ENCODE data around the gene SPOCD1.

Gene SPOCD1

GRCh38 chr1:31756578-31756977 lies 59.2 kb downstream of the SPOCD1 start:
- DNase-seq = no peak
- Histone ChIP-seq H3K36me3 (no peaks in the 10 kb centered on the region), H3K4me3 (ENCODE audit: low read depth, low read length) (no peak overlapping the region), H3K27me3 (no peaks in the 10 kb centered on the region), H3K9me3 (no peaks in the 10 kb centered on the region), H3K4me1 (peaks cover 18% of the 10 kb centered on the region)
- no peak for TF ChIP-seq CTCF (IDR thresholded peaks at IDR 0.05; ENCODE audit: low read depth, low read length)

- Histone ChIP-seq H3K9me3 (no peaks in the 10 kb centered on the region), H3K4me1 (peaks cover 18% of the 10 kb centered on the region; the same call in 1 of the 2 replicates), H3K36me3 (no peaks in the 10 kb centered on the region), H3K27me3 (no peaks in the 10 kb centered on the region), H3K4me3 (ENCODE audit: low read depth, low read length) (no peak overlapping the region)
- DNase-seq = no peak
- TF ChIP-seq CTCF (IDR thresholded peaks at IDR 0.05; ENCODE audit: low read depth, low read length) = no peak
Measured at GRCh38 chr1:31755850-31756492, 59.9 kb downstream of the SPOCD1 start.

GRCh38 chr1:31755197-31755611 lies 60.6 kb downstream of the SPOCD1 start:
- no peak overlapping the region for H3K4me3 ChIP-seq (ENCODE audit: low read depth, low read length)
- H3K36me3 ChIP-seq = no peaks in the 10 kb centered on the region
- peak; percentile 39 for DNase-seq
- TF ChIP-seq CTCF (IDR thresholded peaks at IDR 0.05; ENCODE audit: low read depth, low read length) = no peak
- H3K9me3 ChIP-seq = no peaks in the 10 kb centered on the region
- H3K27me3 ChIP-seq = no peaks in the 10 kb centered on the region
- peaks cover 18% of the 10 kb centered on the region; the same call in 1 of the 2 replicates for H3K4me1 ChIP-seq

GRCh38 chr1:31754397-31754796 lies 61.4 kb downstream of the SPOCD1 start:
- Histone ChIP-seq H3K27me3 (no peaks in the 10 kb centered on the region), H3K9me3 (no peaks in the 10 kb centered on the region), H3K4me1 (peaks cover 18% of the 10 kb centered on the region; the same call in 1 of the 2 replicates), H3K36me3 (no peaks in the 10 kb centered on the region), H3K4me3 (ENCODE audit: low read depth, low read length) (no peak overlapping the region)
- DNase-seq = no peak
- no peak for TF ChIP-seq CTCF (IDR thresholded peaks at IDR 0.05; ENCODE audit: low read depth, low read length)

GRCh38 chr1:31753707-31754349 lies 62.0 kb downstream of the SPOCD1 start:
- H3K27me3 ChIP-seq = no peaks in the 10 kb centered on the region
- no peak overlapping the region for H3K4me3 ChIP-seq (ENCODE audit: low read depth, low read length)
- peaks cover 18% of the 10 kb centered on the region; the same call in 1 of the 2 replicates for H3K4me1 ChIP-seq
- no peaks in the 10 kb centered on the region for H3K36me3 ChIP-seq
- DNase-seq = no peak
- H3K9me3 ChIP-seq = no peaks in the 10 kb centered on the region
- no peak for TF ChIP-seq CTCF (IDR thresholded peaks at IDR 0.05; ENCODE audit: low read depth, low read length)

GRCh38 chr1:31752952-31753475 lies 62.8 kb downstream of the SPOCD1 start:
- TF ChIP-seq CTCF (IDR thresholded peaks at IDR 0.05; ENCODE audit: low read depth, low read length) = no peak
- H3K36me3 ChIP-seq = no peaks in the 10 kb centered on the region
- no peak for DNase-seq
- H3K4me1 ChIP-seq = peaks cover 21% of the 10 kb centered on the region; the same call in 1 of the 2 replicates
- H3K4me3 ChIP-seq (ENCODE audit: low read depth, low read length) = no peak overlapping the region
- H3K27me3 ChIP-seq = no peaks in the 10 kb centered on the region
- H3K9me3 ChIP-seq = no peaks in the 10 kb centered on the region
